Rectal smooth muscle tissue (tissue), 1 donor: ENCODE data around the gene NFIC.

Source experiments
- H3K27ac ChIP-seq: one replicate; pipeline ENCODE4 v1.7.0; 2013; ENCODE audit warnings: low read depth, low read length, inconsistent platforms
- H3K27me3 ChIP-seq: one replicate; pipeline ENCODE4 v1.7.0; 2013; ENCODE audit warnings: low read length; ENCODE audit not compliant: control insufficient read depth, insufficient read depth
- H3K36me3 ChIP-seq: one replicate; pipeline ENCODE4 v1.7.0; 2013; ENCODE audit warnings: low read length; ENCODE audit not compliant: control insufficient read depth, insufficient read depth
- H3K4me1 ChIP-seq: one replicate; pipeline ENCODE4 v1.7.0; 2013; ENCODE audit warnings: low read length; ENCODE audit not compliant: control insufficient read depth, insufficient read depth
- H3K4me3 ChIP-seq: one replicate; pipeline ENCODE4 v1.7.0; 2013; ENCODE audit warnings: low read length
- H3K9ac ChIP-seq: one replicate; pipeline ENCODE4 v1.7.0; 2013; ENCODE audit warnings: low read length

NFIC gene

GRCh38 chr19:3453840-3454239 lies 87.5 kb downstream of the NFIC start:
- Histone ChIP-seq H3K4me3 (no peak overlapping the region), H3K36me3 (peaks cover 24% of the 10 kb centered on the region), H3K9ac (no peak overlapping the region), H3K4me1 (peaks cover 31% of the 10 kb centered on the region), H3K27ac (peak overlapping the region; percentile 24), H3K27me3 (no peaks in the 10 kb centered on the region)

DNA sequence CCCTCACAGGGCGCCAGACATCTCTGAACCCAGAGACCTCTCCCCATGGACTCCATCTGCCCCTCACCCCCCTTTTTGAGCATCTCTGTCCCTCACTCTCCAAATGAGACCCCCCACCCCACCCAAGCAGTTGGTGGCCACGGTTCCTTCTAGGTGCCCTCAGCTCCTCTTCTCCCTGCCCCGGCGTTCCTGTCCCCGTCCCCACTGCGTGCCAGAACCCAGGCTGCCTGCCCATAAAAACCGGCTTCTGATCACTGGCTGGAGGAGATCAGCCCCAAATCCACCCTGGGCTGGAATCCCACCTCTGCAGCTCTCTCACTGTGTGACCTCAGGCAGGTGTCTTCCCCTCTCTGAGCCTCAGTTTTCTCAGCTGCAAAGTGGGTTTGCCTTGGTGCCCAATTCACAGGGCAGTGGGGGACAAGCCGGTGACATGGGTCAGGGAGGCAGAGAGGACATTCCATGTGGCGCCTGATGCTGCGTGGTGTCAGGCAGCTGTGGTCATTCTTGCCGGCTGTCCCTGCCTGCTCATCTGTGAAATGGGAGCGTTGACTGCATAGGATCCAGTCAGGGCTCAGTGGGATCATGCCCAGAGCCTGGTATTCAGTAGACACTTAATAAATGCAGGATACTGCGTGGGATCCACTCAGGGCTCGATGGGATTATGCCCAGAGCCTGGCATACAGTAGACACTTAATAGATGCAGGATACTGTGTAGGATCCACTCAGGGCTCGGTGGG lies 88.4 kb downstream of the NFIC start:
- Histone ChIP-seq H3K27ac (no peak overlapping the region), H3K27me3 (no peaks in the 10 kb centered on the region), H3K36me3 (peaks cover 21% of the 10 kb centered on the region), H3K4me3 (no peak overlapping the region), H3K9ac (no peak overlapping the region), H3K4me1 (peaks cover 40% of the 10 kb centered on the region)

DNA sequence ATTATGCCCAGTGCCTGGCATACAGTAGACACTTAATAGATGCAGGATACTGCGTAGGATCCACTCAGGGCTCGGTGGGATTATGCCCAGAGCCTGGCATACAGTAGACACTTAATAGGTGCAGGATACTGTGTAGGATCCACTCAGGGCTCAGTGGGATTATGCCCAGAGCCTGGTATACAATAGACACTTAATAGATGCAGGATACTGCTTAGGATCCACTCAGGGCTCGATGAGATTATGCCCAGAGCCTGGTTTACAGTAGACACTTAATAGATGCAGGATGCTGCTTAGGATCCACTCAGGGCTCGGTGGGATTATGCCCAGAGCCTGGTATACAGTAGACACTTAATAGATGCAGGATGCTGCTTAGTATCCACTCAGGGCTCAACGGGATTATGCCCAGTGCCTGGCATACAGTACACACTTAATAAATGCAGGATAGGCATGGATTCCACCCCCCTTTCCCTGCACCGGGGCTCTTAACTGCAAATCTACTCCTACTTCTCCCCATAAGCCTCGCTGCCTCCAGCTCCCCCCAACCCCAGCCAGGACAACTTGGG lies 89.1 kb downstream of the NFIC start:
- Histone ChIP-seq H3K4me1 (peaks cover 45% of the 10 kb centered on the region), H3K36me3 (peaks cover 23% of the 10 kb centered on the region), H3K27ac (peak overlapping the region; percentile 19), H3K27me3 (no peaks in the 10 kb centered on the region), H3K9ac (no peak overlapping the region), H3K4me3 (no peak overlapping the region)

DNA sequence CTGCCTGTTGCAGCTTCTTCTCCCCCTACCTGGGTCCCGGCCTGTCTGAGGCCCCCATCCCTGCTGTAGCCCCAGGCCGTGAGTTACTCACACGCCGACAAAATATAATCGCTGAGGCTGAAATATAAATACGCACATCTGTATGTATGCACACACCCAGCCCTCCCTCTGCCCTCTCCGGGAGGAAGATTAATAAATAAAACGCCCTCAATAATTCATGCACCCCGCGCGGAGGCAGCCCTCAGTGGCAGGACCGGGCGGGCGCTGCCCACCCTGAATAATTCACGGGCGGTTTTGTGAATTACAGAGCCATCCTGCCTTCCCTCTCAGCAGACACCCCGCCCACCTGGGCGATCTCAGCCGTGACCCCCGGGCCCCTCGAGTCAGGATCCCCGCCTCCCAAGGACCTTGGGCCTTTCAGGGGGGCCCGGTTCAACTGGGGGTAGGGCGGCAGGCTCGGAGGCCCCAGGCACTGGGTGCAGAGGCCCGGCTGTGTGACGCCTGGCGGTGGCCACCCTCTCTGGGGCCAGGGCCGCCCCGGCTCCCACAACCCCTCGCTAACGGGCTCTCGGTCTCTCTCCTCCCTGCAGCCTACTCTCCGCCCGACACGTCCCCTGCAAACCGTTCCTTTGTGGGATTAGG lies 89.7 kb downstream of the NFIC start:
- H3K4me1 ChIP-seq, result peaks cover 40% of the 10 kb centered on the region
- peak overlapping the region; percentile 19 for H3K27ac ChIP-seq
- H3K9ac ChIP-seq, result no peak overlapping the region
- H3K27me3 ChIP-seq, result no peaks in the 10 kb centered on the region
- H3K36me3 ChIP-seq, result peaks cover 18% of the 10 kb centered on the region
- H3K4me3 ChIP-seq, result no peak overlapping the region

- Histone ChIP-seq H3K4me1 (peaks cover 38% of the 10 kb centered on the region), H3K9ac (no peak overlapping the region), H3K27ac (peak overlapping the region; percentile 70), H3K36me3 (peaks cover 18% of the 10 kb centered on the region), H3K4me3 (no peak overlapping the region), H3K27me3 (no peaks in the 10 kb centered on the region)
These were observed 90.6 kb downstream of the NFIC start for GRCh38 chr19:3456925-3457527.

DNA sequence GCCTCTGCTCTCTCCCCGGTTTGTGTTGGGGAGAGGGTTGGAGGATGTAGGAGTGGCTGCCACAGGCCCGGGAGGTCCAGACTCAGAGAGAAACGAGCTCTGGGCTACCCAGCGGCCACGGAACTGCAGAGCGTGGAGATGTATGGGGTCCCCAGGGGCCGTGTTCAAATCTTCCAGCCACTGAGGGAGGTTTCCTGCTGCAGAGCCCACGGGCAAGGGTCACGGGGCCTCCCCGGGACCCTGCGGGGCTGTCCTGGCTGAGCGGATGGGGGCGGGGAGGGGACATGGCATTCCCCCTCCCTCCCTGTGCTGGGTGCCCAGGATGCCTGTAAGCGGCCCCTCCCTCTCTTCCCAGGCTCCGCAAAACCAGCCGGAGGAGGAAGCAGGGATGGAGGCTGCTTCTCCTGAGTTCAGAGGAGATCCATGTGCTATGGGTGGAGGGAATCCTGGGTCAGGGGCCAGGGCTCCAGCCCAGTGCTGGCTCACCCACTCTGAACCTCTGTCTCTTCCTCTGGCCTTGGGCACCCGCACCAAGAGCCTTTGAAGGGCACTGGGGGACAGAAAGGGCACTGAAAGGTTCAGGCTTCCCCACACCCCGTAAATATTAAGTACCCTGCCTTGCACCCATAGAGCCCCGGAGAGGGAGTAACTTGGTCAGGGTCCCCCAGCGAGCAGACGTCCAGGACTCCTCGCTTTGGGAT lies 91.3 kb downstream of the NFIC start:
- Histone ChIP-seq H3K4me3 (no peak overlapping the region), H3K9ac (no peak overlapping the region), H3K27me3 (no peaks in the 10 kb centered on the region), H3K27ac (peak overlapping the region; percentile 70), H3K36me3 (peaks cover 12% of the 10 kb centered on the region), H3K4me1 (peaks cover 38% of the 10 kb centered on the region)

DNA sequence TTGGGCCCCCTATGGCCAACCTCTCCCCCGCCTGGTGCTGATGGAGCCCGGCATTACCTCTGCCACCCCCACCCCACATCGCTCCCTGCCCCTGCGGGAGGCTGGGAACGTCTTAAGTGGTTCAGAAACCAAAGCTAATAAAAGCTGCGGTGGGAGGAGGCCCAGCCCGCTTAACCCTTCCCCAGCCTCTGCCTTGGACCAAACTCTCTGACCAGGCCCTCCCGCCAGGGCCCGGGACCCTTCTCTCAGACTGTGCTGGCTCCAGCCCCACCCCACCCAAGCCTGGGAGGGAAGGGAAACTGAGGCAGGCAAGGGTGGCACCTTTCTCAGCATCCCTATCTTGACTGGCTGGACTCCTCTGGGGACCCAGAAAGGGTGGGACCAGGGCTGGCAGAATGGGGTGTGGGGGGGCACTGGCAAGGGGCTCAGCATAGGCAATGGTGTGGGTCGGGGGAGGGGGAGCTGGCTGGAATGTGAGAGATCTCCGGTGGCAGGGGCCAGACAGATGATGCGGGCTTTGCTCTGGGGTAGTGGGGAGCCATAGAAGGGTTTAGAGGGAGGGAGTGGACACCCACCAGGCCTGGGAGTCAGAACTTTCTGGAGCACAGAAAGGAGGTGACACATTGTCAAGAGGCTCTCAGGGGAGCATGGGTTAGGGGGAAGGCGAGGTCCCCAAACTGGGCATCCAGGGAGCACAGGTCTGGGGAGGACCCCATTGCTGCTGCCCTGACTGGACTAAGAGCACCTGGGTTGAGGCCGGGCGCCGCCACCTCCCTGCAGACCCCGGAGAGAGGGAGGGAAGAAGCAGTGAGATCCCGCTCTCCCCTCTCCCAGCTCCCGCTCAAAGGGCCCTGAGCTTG lies 92.1 kb downstream of the NFIC start:
- Histone ChIP-seq H3K27ac (peak overlapping the region; percentile 70), H3K4me3 (peak overlapping the region; percentile 15), H3K36me3 (peaks cover 10% of the 10 kb centered on the region), H3K4me1 (peaks cover 38% of the 10 kb centered on the region), H3K27me3 (no peaks in the 10 kb centered on the region), H3K9ac (no peak overlapping the region)

GRCh38 chr19:3459089-3459881 lies 92.9 kb downstream of the NFIC start:
- no peaks in the 10 kb centered on the region for H3K27me3 ChIP-seq
- peaks cover 41% of the 10 kb centered on the region for H3K4me1 ChIP-seq
- no peak overlapping the region for H3K9ac ChIP-seq
- peak overlapping the region; percentile 21 for H3K4me3 ChIP-seq
- peaks cover 4% of the 10 kb centered on the region for H3K36me3 ChIP-seq
- H3K27ac ChIP-seq, result peak overlapping the region; percentile 70

DNA sequence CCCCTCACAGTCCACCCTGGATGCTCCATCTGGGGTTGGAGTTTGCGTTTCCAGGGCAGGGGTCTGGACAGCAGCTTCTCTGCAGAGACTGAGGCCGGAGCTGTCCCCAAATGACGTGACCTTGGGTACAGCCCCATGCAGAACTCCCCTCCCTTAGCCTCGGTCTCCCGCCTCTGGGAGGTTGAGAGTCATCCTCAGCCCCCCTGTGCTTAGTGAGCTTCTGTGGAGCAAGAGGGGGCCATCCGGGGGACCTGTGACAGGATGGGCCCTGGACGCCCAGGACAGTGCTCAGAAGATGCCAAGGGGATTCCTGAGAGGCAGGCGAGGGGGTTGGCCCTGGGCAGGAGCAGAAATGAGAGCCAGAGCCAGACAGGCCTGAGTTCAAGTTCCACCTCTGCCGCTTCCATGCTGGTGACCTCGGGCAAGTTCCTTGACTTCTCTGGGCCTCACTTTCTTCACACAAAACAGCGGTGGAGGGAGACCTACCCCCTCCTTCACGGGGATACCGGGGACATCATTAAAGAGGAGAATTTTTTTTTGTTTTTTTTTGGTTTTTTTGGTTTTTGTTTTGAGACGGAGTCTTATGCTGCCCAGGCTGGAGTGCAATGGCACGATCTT lies 93.7 kb downstream of the NFIC start:
- Histone ChIP-seq H3K9ac (no peak overlapping the region), H3K4me1 (peaks cover 41% of the 10 kb centered on the region), H3K27ac (peak overlapping the region; percentile 70), H3K36me3 (peaks cover 3% of the 10 kb centered on the region), H3K27me3 (no peaks in the 10 kb centered on the region), H3K4me3 (no peak overlapping the region)

- Histone ChIP-seq H3K9ac (no peak overlapping the region), H3K27me3 (no peaks in the 10 kb centered on the region), H3K4me1 (peaks cover 32% of the 10 kb centered on the region), H3K27ac (peak overlapping the region; percentile 61), H3K36me3 (peaks cover 3% of the 10 kb centered on the region), H3K4me3 (no peak overlapping the region)
These were observed 96.8 kb downstream of the NFIC start for GRCh38 chr19:3462991-3463713.
